BE2C (cell line): Measurements from ENCODE around the gene CFAP221.

Source experiments
- DNase-seq: peaks from one replicate; pipeline ENCODE4 v3.0.0-alpha.2; 2020
- H3K27me3 ChIP-seq: fragments of 250-450 bp; sonication (Bioruptor Pico); 2 replicates; pipeline ENCODE4 v1.5.1; 2020; ENCODE audit warnings: mild to moderate bottlenecking
- H3K36me3 ChIP-seq: fragments of 250-450 bp; sonication (Bioruptor Pico); 2 replicates; pipeline ENCODE4 v1.5.1; 2020; ENCODE audit warnings: mild to moderate bottlenecking
- H3K4me1 ChIP-seq: fragments of 250-450 bp; sonication (Bioruptor Pico); 2 replicates; pipeline ENCODE4 v1.5.1; 2020
- H3K4me3 ChIP-seq: 2 replicates; pipeline ENCODE4 v1.5.1; 2011; ENCODE audit warnings: low read depth, low read length
- H3K9me3 ChIP-seq: fragments of 250-450 bp; sonication (Bioruptor Pico); 2 replicates; pipeline ENCODE4 v1.5.1; 2020
- TF ChIP-seq, protein P1 (sequence below): IDR thresholded peaks from 2 replicates; pipeline ENCODE4 v1.5.1; 2012; ENCODE audit warnings: mild to moderate bottlenecking, low read depth, low read length

Gene CFAP221

DNA sequence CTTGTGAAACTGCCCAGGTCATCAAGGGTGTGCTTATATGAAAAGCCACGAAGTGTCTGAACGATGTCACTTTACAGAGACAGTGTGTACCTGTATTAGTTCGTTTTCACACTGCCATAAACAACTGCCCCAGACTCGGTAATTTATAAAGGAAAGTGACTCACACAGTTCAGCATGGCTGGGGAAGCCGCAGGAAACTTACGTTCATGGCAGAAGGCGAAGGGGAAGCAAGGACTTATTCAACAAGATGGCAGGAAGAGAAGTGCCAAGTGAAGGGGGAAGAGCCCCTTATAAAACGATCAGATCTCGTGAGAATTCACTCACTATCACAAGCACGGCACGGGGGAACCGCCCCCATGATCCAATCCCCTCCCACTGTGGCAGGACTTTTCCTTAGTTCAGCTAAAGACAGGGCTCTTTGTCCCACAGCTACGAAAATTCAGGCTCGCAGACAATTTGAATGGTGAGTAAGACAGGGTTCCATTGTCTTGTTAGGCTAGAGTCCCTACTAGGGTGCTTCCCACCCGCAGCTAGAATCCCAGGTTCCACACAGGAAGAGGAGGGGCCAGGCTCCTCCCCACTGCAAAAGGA is 154.9 kb downstream of the CFAP221 start:
- Histone ChIP-seq H3K27me3 (no peaks in the 10 kb centered on the region), H3K36me3 (no peaks in the 10 kb centered on the region), H3K4me3 (no peak overlapping the region), H3K4me1 (no peaks in the 10 kb centered on the region), H3K9me3 (no peaks in the 10 kb centered on the region)
- no peak for DNase-seq
- TF ChIP-seq, protein P1, sequence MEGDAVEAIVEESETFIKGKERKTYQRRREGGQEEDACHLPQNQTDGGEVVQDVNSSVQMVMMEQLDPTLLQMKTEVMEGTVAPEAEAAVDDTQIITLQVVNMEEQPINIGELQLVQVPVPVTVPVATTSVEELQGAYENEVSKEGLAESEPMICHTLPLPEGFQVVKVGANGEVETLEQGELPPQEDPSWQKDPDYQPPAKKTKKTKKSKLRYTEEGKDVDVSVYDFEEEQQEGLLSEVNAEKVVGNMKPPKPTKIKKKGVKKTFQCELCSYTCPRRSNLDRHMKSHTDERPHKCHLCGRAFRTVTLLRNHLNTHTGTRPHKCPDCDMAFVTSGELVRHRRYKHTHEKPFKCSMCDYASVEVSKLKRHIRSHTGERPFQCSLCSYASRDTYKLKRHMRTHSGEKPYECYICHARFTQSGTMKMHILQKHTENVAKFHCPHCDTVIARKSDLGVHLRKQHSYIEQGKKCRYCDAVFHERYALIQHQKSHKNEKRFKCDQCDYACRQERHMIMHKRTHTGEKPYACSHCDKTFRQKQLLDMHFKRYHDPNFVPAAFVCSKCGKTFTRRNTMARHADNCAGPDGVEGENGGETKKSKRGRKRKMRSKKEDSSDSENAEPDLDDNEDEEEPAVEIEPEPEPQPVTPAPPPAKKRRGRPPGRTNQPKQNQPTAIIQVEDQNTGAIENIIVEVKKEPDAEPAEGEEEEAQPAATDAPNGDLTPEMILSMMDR, result no peak

DNA sequence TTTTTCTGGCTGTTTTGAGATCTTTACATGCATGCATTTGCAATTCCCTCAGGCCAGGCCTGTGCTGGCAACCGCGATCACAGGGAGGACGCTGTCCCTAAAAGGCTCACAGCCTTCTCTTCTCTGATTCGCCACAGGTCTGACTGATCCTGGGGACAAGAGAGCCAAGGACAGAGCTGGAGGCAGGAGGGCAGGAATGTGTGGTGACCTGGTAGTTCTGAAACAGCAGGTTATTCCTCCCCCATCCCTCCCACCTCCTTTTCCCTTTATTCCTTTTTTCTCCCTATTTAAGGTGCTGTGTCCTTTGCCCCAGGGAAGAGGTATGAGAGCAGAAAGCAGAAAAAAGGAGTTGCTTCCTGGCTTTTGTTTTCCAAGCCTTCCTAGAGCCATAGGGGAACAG is 156.6 kb downstream of the CFAP221 start:
- TF ChIP-seq, protein P1, result no peak
- Histone ChIP-seq H3K9me3 (no peaks in the 10 kb centered on the region), H3K27me3 (no peaks in the 10 kb centered on the region), H3K4me1 (no peaks in the 10 kb centered on the region), H3K4me3 (no peak overlapping the region), H3K36me3 (no peaks in the 10 kb centered on the region)
- no peak for DNase-seq

DNA sequence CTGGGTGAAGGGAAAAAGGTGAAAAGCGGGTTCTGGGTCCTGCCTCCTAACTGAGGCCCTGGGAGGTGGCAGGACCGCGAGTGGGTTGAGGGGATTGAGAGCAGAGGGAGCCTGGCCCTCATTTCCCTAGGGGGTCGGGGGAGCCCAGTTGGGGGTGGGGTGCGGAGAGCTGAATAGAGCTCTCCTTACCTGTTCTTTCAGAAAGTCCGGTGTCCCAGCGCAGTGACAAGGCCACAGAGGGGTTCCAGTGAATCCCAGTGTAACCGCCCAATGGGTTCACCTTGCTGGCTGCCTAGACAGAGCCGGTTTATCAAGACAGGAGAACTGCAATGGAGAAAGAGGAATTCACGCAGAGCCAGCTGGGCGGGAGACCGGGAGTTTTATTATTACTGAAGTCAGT is 157.1 kb downstream of the CFAP221 start:
- no peaks in the 10 kb centered on the region for H3K4me1 ChIP-seq
- DNase-seq, result no peak
- H3K36me3 ChIP-seq, result no peaks in the 10 kb centered on the region
- TF ChIP-seq, protein P1, result no peak
- no peak overlapping the region for H3K4me3 ChIP-seq
- H3K9me3 ChIP-seq, result no peaks in the 10 kb centered on the region
- no peaks in the 10 kb centered on the region for H3K27me3 ChIP-seq

DNA sequence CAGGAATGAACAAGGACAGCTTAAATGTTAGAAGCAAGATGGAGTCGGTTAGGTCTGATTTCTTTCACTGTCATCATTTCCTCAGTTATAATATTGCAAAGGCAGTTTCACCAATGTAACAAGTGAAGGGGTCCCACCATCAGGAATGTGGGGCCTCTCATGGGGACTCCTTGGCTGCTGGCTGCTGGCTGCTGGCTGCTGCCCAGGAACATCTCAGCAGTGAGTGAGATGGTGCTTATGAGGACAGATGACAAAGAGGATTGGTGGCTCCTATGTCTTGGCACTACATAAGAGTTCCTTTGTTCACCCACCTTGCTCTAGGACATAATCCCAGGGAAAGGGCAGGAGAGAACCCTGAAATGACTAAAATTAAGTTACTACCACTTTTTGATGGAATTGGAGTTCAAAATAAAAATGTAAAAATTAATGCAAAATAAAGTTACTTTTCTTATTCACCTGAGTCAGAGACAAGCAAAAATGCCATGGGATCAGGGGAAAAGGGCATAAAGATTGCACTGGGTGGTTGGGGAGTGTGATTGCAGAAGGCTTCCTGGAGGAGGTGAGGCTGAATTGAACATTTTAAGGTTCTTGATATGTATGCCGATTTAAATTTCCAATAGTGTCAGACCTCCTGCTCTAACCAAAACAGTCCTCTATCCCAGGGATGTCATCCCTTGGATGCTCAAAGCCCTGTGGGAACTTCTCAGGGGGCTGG is 158.1 kb downstream of the CFAP221 start:
- H3K4me1 ChIP-seq, result no peaks in the 10 kb centered on the region; the same call in 1 of the 2 replicates
- no peaks in the 10 kb centered on the region for H3K27me3 ChIP-seq
- TF ChIP-seq, protein P1, result no peak
- no peaks in the 10 kb centered on the region for H3K9me3 ChIP-seq
- no peak overlapping the region for H3K4me3 ChIP-seq
- no peaks in the 10 kb centered on the region for H3K36me3 ChIP-seq
- no peak for DNase-seq

DNA sequence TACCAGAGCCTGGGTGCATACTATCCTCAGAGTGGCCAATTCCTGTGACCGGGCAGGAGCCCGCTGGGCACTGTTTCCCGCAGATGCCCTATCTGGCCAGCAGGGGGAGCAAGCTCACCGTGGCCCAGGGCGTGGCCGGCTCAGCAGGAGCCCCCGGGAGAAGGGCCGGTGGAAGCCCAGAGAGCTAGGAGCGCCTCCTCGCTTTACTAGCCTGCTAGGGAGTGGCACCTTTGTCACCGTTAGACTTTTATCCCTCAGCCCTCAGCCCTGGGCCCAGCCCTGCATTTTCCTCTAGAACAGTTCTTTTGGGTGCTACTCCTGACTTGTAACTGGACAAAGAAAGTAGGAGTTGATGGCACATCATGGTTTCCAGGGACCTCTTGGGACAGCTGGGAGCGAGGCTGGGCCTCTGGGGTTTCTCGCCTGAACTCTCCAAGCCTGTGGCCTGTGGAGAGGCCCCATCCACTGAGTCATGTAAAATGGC is 158.7 kb downstream of the CFAP221 start:
- Histone ChIP-seq H3K4me1 (no peaks in the 10 kb centered on the region; the same call in 1 of the 2 replicates), H3K27me3 (no peaks in the 10 kb centered on the region), H3K4me3 (no peak overlapping the region), H3K9me3 (no peaks in the 10 kb centered on the region), H3K36me3 (no peaks in the 10 kb centered on the region)
- DNase-seq, result peak; percentile 68
- TF ChIP-seq, protein P1, result peak; percentile 81

DNA sequence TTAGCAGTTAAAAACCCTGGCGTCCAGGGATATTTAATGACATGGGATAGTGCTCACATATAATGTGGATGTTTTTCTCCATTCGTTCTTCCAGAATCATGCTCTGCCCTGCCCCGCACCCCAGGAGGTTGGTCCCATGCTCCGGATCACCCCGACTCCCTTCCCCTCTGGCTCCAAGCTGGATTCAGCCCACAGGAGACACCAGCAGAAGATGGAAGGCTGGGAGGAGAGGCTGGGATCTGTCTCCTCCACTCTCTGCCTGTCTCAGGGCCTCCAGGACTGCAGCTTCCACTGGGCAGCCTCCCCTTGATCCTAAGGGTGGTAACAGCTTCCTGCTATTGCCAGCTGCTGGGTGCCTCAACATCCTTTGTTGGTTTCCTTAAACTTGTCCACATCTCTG is 159.3 kb downstream of the CFAP221 start:
- Histone ChIP-seq H3K27me3 (no peaks in the 10 kb centered on the region), H3K4me1 (no peaks in the 10 kb centered on the region; the same call in 1 of the 2 replicates), H3K36me3 (no peaks in the 10 kb centered on the region), H3K9me3 (no peaks in the 10 kb centered on the region), H3K4me3 (no peak overlapping the region)
- DNase-seq, result no peak
- TF ChIP-seq, protein P1, result no peak
